Ovary (tissue), 3 donors: Measurements from ENCODE around the gene ALG14.

Experiments
- POLR2A ChIP-seq: fragments of 450-650 bp; IDR thresholded peaks from one replicate; pipeline ENCODE4 v1.6.1; 2017; ENCODE audit warnings: antibody characterized with exemption, mild to moderate bottlenecking, moderate library complexity
- TF ChIP-seq, protein P1 (sequence below), 3 donors: fragments of 450-650 bp in 2 of 3; fragments of 200-600 bp in 1 of 3; IDR thresholded peaks; one replicate each; pipeline versions ENCODE4 v1.5.1 to v1.8.0; 2016 to 2022; ENCODE audit warnings: antibody characterized with exemption in 3 of 3, mild to moderate bottlenecking in 1 of 3
- donor health status: DM: no; HTN: no; CAD: no.

DNA sequence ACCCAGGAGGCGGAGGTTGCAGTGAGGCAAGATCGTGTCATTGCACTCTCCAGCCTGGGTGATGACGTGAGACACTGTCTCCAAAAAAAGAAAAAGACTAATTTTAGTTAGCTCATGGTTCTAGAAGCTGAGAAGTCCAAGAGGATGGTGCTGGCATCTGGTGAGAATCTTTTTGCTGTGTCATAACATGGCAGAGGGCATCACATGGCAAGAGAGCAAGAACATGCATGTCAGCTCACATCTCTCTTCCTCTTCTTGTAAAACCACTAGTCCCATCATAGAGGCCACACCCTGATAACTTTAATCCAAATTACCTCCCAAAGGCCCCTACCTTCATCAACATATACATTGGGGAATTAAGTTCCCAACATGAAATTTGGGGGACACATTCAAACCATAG lies 132.0 kb downstream of the ALG14 start:
- no peak for TF ChIP-seq POLR2A
- TF ChIP-seq, protein P1, sequence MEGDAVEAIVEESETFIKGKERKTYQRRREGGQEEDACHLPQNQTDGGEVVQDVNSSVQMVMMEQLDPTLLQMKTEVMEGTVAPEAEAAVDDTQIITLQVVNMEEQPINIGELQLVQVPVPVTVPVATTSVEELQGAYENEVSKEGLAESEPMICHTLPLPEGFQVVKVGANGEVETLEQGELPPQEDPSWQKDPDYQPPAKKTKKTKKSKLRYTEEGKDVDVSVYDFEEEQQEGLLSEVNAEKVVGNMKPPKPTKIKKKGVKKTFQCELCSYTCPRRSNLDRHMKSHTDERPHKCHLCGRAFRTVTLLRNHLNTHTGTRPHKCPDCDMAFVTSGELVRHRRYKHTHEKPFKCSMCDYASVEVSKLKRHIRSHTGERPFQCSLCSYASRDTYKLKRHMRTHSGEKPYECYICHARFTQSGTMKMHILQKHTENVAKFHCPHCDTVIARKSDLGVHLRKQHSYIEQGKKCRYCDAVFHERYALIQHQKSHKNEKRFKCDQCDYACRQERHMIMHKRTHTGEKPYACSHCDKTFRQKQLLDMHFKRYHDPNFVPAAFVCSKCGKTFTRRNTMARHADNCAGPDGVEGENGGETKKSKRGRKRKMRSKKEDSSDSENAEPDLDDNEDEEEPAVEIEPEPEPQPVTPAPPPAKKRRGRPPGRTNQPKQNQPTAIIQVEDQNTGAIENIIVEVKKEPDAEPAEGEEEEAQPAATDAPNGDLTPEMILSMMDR (IDR thresholded peaks at IDR 0.05): no peak
